ENCODE measurements around the gene GABRB1.

Gene GABRB1

DNA sequence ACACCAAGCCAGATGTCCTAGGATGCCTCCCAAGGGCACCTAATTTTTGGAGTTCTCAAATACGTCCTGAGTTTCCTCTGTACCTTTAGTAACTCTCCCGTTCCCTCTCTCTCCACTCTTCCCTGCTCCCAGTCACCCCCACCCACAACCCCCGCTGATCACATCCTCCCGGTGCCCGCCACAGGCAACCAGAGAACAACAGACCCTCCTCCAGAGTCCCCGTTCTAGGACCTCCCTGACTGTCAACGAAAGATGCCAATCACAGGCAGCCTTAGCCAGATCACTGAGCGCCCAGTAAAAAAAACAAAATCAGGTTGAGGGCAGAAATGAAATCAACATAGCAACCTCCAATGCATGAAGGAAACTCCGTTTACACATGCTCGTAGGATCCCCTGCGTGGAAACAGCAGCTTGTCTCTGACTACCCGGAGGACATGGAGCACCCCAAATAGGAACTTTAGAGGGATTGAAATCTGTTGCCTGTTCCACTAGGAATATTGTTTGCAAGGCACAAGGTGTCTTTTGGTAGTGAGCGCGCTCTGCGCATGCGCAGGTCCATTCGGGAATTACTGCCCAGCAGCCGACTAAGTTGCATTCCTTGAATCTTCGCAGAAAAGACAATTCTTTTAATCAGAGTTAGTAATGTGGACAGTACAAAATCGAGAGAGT lies at the start of gene GABRB1:
Gene GABRB1 (plus strand): TSS at position 557 of the 668 bp plus-strand sequence.
- Histone ChIP-seq H3K9me3 (no peaks in the 10 kb centered on the region), H3K4me3 (peak within 1 kb of the TSS; percentile 24), H3K27me3 (ENCODE audit: low read depth) (no peaks in the 10 kb centered on the region), H3K36me3 (replicated peaks) (no peaks in the 10 kb centered on the region), H3K4me1 (peaks cover 6% of the 10 kb centered on the region)
- peak; percentile 24 to 74 for DNase-seq (ENCODE audit: low spot score in 2 of 2)
- in situ Hi-C loops (cut with MboI; ENCODE audit: low sequenced_read_pairs): no loop called here

DNA sequence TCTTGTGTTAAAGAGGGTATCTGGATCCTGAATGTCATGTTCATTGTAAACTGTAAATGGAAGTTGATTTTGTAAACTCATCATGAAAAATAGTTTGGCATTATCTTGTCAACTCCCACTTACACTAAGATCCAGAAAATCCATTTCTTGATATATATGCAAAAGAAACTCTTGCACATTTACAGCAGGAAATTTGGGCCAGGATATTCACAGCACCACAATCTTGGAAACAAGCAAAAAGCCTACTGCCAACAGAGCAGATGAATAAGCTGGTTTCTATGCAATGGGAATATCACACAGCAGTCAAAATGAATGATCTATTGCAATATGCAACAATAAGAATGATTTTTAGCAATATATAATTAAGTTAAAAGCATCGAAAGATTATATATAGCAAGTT lies 46.6 kb upstream of the GABRB1 start:
- no peak for DNase-seq (ENCODE audit: low spot score in 2 of 2)
- Histone ChIP-seq H3K36me3 (replicated peaks) (no peaks in the 10 kb centered on the region), H3K4me1 (no peaks in the 10 kb centered on the region), H3K27me3 (ENCODE audit: low read depth) (peaks cover 9% of the 10 kb centered on the region; the same call in 1 of the 2 replicates), H3K4me3 (no peak overlapping the region), H3K9me3 (no peaks in the 10 kb centered on the region)
- in situ Hi-C loops (cut with MboI; ENCODE audit: low sequenced_read_pairs): no loop called here

DNA sequence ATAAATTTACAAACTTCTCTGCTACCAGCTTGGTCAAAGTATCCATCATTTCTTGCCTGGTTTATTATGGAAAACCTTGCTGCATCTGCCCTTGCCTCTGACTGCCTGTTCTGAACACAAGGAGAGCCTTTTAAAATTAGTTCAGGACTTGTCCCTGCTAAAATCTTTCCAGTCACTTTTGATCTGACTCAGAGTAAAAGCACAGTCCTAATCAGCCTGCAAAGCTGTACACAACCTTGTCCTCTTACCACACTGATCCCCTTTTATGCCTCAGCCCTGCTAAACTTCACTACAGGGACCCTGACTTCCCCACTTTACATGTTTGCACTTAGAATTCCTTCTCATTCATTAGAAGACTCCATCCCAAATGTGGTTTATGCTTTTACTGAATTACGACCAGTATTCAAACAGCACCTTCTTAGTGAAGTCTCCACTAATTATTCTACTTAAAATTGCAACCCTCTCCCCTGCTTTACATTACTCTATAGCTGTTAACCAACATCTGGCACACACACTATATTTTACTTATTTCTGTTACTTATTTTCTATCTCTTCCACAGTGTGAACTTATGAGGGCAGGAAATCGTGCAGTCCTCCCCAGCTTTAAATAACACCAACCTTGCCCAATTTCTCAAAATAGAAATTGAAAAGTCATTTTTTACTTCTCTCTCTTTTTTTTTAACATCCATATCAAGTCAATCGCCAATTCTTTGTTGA lies 44.3 kb upstream of the GABRB1 start:
- H3K36me3 ChIP-seq (replicated peaks): no peaks in the 10 kb centered on the region
- H3K4me1 ChIP-seq: no peaks in the 10 kb centered on the region
- no peak overlapping the region for H3K4me3 ChIP-seq
- in situ Hi-C loops (cut with MboI; ENCODE audit: low sequenced_read_pairs): no loop called here
- no peaks in the 10 kb centered on the region for H3K9me3 ChIP-seq
- no peak for DNase-seq (ENCODE audit: low spot score in 2 of 2)
- peaks cover 9% of the 10 kb centered on the region; the same call in 1 of the 2 replicates for H3K27me3 ChIP-seq (ENCODE audit: low read depth)

DNA sequence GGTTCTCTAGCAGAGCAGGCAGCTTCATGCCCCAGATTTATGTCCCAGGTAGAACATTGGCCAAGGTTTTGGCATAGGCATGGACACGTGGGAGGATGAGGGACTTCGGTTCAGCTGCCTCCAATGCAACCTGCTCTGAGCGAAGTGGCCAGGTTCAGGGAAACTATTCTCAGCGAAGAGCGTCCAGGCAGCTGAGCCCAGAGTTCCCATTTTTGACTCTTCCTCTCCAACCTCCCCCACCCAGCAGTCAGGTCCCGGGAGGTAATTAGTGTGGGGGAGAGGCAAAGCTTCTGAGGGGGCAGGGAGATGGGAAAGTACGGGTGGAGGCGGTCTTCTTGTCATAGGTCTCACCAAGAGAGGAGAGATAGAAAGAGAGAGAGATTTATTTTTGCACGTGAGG lies 39.0 kb upstream of the GABRB1 start:
- DNase-seq (ENCODE audit: low spot score in 2 of 2): no peak
- no peaks in the 10 kb centered on the region for H3K36me3 ChIP-seq (replicated peaks)
- H3K4me3 ChIP-seq: no peak overlapping the region
- no peaks in the 10 kb centered on the region for H3K4me1 ChIP-seq
- peaks cover 18% of the 10 kb centered on the region; the same call in 1 of the 2 replicates for H3K27me3 ChIP-seq (ENCODE audit: low read depth)
- in situ Hi-C loops (cut with MboI; ENCODE audit: low sequenced_read_pairs): no loop called here
- no peaks in the 10 kb centered on the region for H3K9me3 ChIP-seq

DNA sequence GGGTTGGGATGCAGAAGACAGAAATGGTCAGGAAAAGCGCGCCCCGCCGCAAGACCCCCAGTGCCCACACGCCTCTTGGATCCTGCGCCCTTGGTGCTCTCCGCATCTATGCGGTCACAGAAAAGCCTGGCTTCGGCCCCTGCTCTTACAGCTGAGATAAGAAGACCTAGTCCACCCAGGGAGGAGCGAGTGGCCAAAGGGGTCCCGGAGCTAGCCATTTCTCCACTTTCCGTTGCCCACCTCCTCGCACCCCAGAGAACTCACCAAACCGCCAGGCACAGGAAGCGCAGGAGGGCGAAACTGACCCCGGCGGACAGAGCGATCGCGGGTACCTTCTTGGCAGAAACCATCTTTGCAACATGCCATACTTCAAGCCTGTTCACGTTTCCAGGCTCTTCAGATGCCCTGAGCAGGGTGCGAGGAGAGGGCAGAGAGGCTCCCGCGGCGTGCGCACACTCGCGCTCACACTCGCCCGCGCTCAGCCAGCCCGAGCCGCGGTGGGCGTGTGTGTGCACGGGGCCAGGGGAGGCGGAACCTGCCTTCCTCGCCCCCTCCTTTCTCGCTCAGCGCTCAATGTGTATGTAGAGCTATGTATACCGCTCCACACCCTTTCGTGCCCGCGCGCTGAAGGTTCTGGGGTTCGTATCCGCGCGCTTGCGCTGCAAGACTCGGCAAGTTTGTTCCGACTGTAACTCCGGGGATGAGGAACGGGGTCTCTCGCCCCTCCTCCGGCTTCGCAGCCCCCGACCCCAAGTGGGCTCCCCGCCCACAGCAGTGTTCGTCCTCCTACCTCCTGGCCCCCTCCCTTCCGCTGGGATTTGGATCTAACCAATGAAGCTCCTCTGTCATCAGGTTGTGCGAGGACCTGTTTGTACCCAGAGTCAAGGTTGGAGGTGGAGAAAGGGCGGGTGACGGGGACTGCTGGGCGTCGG lies 38.0 kb upstream of the GABRB1 start, which contains the start of gene GABRA4:
Gene GABRA4 (minus strand): TSS at position 507 of the 932 bp plus-strand sequence. CDS start 157 bp downstream, at position 350.
- no peaks in the 10 kb centered on the region for H3K4me1 ChIP-seq
- no peaks in the 10 kb centered on the region for H3K9me3 ChIP-seq
- in situ Hi-C loops (cut with MboI; ENCODE audit: low sequenced_read_pairs): no loop called here
- H3K27me3 ChIP-seq (ENCODE audit: low read depth): peaks cover 18% of the 10 kb centered on the region; the same call in 1 of the 2 replicates
- no peak for DNase-seq (ENCODE audit: low spot score in 2 of 2)
- H3K36me3 ChIP-seq (replicated peaks): no peaks in the 10 kb centered on the region
- H3K4me3 ChIP-seq: no peak within 1 kb of the TSS

DNA sequence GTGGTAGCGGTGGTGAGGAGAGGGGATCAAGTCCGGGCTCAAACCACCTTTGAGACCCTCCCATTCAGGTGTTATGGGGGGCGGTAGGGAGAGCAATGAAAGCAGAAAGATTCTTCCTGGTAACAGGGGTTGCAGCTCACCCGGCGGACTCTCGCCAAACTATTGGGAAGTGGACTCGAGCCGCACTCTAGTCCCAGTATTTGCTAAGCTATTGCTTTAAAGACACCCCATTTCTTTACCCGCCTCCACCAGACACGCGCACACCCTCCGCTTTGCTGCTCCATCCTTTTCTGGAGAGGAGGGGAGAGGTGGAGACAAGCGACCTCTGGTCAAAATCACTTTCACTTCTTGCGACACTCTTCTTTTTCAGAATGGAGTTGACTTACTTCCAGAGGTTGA lies 37.4 kb upstream of the GABRB1 start:
- no peak for DNase-seq (ENCODE audit: low spot score in 2 of 2)
- H3K9me3 ChIP-seq: no peaks in the 10 kb centered on the region
- no peak overlapping the region for H3K4me3 ChIP-seq
- no peaks in the 10 kb centered on the region for H3K36me3 ChIP-seq (replicated peaks)
- H3K27me3 ChIP-seq (ENCODE audit: low read depth): peaks cover 14% of the 10 kb centered on the region; the same call in 1 of the 2 replicates
- no peaks in the 10 kb centered on the region for H3K4me1 ChIP-seq
- in situ Hi-C loops (cut with MboI; ENCODE audit: low sequenced_read_pairs): no loop called here

DNA sequence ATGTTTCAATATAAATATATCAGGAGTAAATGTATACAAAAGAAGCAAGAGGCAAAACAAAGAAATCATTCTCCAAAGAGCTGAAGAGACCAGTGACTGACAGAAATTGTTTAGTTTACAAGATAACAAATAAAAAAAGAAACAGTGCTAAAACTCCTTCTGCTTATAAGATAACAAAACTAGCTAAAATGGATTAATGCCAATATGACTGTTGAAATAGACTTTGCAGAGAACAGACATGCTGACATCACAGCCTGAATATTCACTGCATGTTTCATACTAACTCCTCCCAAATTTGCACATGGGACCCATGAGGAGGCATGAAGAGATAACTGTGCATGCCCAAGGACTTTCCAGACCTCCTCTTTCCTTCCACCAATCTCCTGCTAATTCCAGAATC lies 31.8 kb upstream of the GABRB1 start:
- H3K4me1 ChIP-seq: no peaks in the 10 kb centered on the region

DNA sequence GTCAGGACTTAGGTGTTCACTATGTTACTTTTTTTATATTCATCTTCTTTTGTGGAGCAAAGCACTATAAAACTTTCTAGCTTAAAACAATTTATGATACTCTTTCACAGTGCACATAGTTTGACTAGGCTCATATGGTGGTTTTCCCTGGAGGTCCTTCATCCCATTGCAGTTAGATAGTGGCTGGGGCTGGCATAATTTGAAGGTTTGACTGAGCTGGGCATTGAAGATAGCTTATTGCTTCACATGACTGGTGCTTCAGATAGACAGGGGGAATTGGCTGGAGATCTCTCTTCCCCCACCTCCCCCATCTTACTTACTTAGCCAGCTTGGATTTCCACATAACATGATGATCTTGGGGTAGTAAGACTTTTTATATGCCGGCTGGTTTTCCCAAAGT lies 31.0 kb upstream of the GABRB1 start:
- in situ Hi-C loops (cut with MboI; ENCODE audit: low sequenced_read_pairs): no loop called here
- Histone ChIP-seq H3K36me3 (replicated peaks) (no peaks in the 10 kb centered on the region), H3K27me3 (ENCODE audit: low read depth) (peaks cover 2% of the 10 kb centered on the region; the same call in 1 of the 2 replicates), H3K9me3 (no peaks in the 10 kb centered on the region), H3K4me3 (no peak overlapping the region), H3K4me1 (no peaks in the 10 kb centered on the region)
- no peak for DNase-seq (ENCODE audit: low spot score in 2 of 2)

More for the DNA sequence above, 31.8 kb upstream of the GABRB1 start:
- no peaks in the 10 kb centered on the region for H3K9me3 ChIP-seq
- DNase-seq (ENCODE audit: low spot score in 2 of 2): no peak
- no peaks in the 10 kb centered on the region for H3K36me3 ChIP-seq (replicated peaks)
- H3K4me3 ChIP-seq: no peak overlapping the region
- peaks cover 6% of the 10 kb centered on the region; the same call in 1 of the 2 replicates for H3K27me3 ChIP-seq (ENCODE audit: low read depth)
- in situ Hi-C loops (cut with MboI; ENCODE audit: low sequenced_read_pairs): no loop called here

DNA sequence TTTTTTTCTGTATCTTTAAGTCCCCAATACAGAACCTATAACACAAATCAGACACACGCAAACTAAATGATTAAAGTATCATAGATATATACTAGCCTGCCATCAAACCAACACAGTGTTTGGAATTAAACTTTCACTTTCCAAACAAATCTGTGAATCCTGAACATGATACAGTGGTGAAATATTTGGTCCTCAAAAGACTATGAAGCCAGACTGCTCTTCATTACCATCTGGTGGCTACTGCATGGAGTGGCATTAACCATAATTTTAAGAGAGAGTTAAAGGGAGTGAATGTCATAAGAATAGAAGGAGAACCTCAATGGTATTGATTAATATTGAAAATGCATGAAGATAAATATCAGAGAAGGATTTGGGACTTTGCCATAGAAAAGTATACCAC lies 28.8 kb upstream of the GABRB1 start:
- Histone ChIP-seq H3K27me3 (ENCODE audit: low read depth) (no peaks in the 10 kb centered on the region; the same call in 1 of the 2 replicates), H3K36me3 (replicated peaks) (no peaks in the 10 kb centered on the region), H3K4me1 (no peaks in the 10 kb centered on the region), H3K4me3 (no peak overlapping the region), H3K9me3 (no peaks in the 10 kb centered on the region)
- in situ Hi-C loops (cut with MboI; ENCODE audit: low sequenced_read_pairs): no loop called here
- no peak for DNase-seq (ENCODE audit: low spot score in 2 of 2)

DNA sequence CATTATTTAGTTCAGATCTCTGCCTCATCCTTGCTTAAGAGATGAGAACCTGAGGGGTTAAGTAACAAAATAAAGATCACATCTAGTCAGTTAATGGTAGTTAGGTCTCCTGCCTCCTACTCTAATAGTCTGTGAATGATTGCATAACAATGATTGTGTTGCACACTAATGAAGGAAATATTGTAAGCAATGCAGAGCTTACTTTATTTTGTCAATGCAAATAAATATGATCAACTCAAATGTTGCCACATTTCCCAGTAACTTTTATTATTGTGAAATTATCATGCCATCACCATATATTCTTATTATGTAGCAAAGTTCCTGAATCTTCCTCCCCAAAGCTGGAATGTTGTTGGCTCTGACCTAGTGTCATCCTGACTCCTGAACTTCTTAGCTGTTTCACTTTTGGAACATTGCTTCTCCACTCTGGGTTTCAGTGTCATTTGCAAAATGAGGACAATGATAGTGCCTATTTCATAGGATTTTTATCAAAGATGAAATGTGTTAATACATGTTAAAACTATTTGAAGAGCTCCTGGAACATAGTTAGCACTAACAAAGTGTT lies 20.9 kb upstream of the GABRB1 start:
- no peak for DNase-seq (ENCODE audit: low spot score in 2 of 2)
- no peaks in the 10 kb centered on the region for H3K27me3 ChIP-seq (ENCODE audit: low read depth)
- H3K4me3 ChIP-seq: no peak overlapping the region
- no peaks in the 10 kb centered on the region for H3K9me3 ChIP-seq
- in situ Hi-C loops (cut with MboI; ENCODE audit: low sequenced_read_pairs): no loop called here
- no peaks in the 10 kb centered on the region for H3K4me1 ChIP-seq
- H3K36me3 ChIP-seq (replicated peaks): no peaks in the 10 kb centered on the region

DNA sequence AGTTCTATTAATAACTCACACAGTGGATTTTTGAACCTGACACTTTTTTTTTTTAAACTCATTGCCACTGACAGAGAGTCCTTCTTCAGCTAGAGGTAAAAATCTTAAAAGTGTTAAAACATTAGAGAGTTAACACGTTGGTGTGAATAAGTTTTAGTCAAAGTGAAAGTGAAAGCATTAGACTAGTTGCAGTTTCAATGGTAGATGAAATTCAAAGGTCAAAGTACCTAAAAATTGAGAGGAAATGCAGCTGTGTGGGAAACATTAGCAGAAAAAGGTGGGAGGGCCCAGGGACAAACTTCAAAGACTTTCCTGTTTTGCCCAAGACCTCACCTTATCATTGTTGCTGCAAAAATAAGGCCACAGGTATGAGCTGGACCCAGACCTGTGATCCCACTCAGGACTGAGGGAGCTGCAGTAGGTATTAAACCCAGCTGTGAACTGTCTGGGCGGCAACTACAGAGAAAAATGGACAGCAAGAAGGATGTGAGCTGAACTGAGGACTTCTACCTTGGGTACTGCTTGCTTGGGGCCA lies 20.4 kb upstream of the GABRB1 start:
- DNase-seq (ENCODE audit: low spot score in 2 of 2): no peak
- Histone ChIP-seq H3K36me3 (replicated peaks) (no peaks in the 10 kb centered on the region), H3K4me3 (no peak overlapping the region), H3K27me3 (ENCODE audit: low read depth) (no peaks in the 10 kb centered on the region), H3K4me1 (no peaks in the 10 kb centered on the region), H3K9me3 (no peaks in the 10 kb centered on the region)
- in situ Hi-C loops (cut with MboI; ENCODE audit: low sequenced_read_pairs): no loop called here

DNA sequence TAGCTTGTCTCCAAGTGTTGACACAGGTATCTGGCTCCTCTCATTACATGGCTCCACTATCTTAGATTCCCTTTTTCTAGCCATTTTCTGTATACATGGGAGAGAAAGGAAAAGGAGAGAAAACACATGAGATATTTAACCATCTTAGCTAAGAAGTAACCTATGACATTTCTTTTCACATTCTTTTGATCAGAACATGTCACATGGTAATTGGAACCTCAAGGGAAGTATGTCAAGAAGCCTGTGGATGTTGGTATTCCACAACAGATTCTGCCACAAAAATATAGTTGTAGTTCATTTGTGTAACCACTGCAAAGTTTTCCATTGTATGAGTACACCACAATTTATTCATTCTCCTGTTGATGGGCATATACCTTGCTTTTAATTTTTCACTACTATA lies 18.7 kb upstream of the GABRB1 start:
- in situ Hi-C loops (cut with MboI; ENCODE audit: low sequenced_read_pairs): no loop called here
- H3K4me3 ChIP-seq: no peak overlapping the region
- no peak for DNase-seq (ENCODE audit: low spot score in 2 of 2)
- no peaks in the 10 kb centered on the region for H3K36me3 ChIP-seq (replicated peaks)
- no peaks in the 10 kb centered on the region for H3K9me3 ChIP-seq
- H3K27me3 ChIP-seq (ENCODE audit: low read depth): 0 out of 2 replicates have a peak, but pooled peaks cover 4% of the 10 kb centered on the region
- H3K4me1 ChIP-seq: no peaks in the 10 kb centered on the region

DNA sequence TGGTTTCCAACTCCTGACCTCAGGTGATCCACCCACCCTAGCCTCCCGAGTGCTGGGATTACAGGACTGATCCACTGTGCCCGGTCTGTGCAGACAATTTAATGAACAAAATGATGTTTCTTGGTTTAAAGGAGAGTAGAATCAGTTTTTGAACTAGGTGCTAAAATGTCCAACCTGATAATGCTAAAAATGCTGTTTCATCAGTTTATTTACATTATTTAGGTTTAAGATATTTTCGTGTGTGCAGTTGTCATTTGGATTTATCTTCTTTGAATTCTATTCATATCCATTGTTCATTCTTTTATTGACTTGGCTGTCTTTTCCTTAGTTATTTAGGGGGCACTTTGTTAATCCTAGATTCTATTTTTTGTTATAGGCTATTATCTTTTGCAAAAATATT lies 18.0 kb upstream of the GABRB1 start:
- no peaks in the 10 kb centered on the region for H3K4me1 ChIP-seq
- H3K36me3 ChIP-seq (replicated peaks): no peaks in the 10 kb centered on the region
- H3K4me3 ChIP-seq: no peak overlapping the region
- 0 out of 2 replicates have a peak, but pooled peaks cover 4% of the 10 kb centered on the region for H3K27me3 ChIP-seq (ENCODE audit: low read depth)
- in situ Hi-C loops (cut with MboI; ENCODE audit: low sequenced_read_pairs): no loop called here
- no peaks in the 10 kb centered on the region for H3K9me3 ChIP-seq
- DNase-seq (ENCODE audit: low spot score in 2 of 2): no peak
